B cell (primary cell): ENCODE measurements around the gene PNMA5. TPM values are rescaled to one million over a fixed set of nuclear protein-coding genes. Genes with fewer than 3 reads are reported as not detected.

Experiments
- ATAC-seq: fragments of 200-7000 bp; cut with Tn5 transposase; one replicate; pipeline ENCODE4 v1.10.0; 2021; ENCODE audit warnings: low read depth, mild to moderate bottlenecking, moderate number of reproducible peaks, moderate library complexity
- CTCF ChIA-PET: fragments of 350-600 bp; sonication (Branson Sonifier 250); formaldehyde crosslinking; loops from one replicate; lab custom pipeline; 2021; ENCODE audit warnings: antibody characterized with exemption, inconsistent platforms; lab: Charles Lee
- POLR2A ChIA-PET: fragments of 350-600 bp; sonication (Branson Sonifier 250); formaldehyde crosslinking; loops from one replicate; lab custom pipeline; 2021; ENCODE audit warnings: antibody characterized with exemption; lab: Charles Lee
- DNase-seq: peaks from one replicate; pipeline ENCODE4 v3.0.0; 2013
- H2AFZ ChIP-seq: 2 replicates; pipeline ENCODE4 v1.6.1; 2012; ENCODE audit warnings: mild to moderate bottlenecking, low read depth, low read length; ENCODE audit not compliant: insufficient read depth, poor library complexity, severe bottlenecking
- H3K27ac ChIP-seq, 2 donors: 1 replicate in 1 of 2; 2 replicates in 1 of 2; pipeline ENCODE4 v1.5.1; 2012 to 2013; ENCODE audit warnings: low read length in 2 of 2, mild to moderate bottlenecking in 2 of 2, moderate library complexity in 1 of 2
- H3K27me3 ChIP-seq, 4 experiments: fragments of 200-600 bp in 1 of 4; sonication (generic) in 1 of 4; replicated peaks in 1 of 4; 1 replicate in 2 of 4; 2 replicates in 2 of 4; pipeline versions ENCODE4 v1.6.1 to v1.7.0; 2013 to 2016; ENCODE audit warnings: low read length in 3 of 4, mild to moderate bottlenecking in 2 of 4, mixed read lengths in 1 of 4, moderate library complexity in 1 of 4; ENCODE audit not compliant: insufficient read depth in 4 of 4, control insufficient read depth in 3 of 4; ENCODE audit errors: control extremely low read depth in 1 of 4
- H3K36me3 ChIP-seq, 2 experiments: replicated peaks in 1 of 2; 1 replicate in 1 of 2; 2 replicates in 1 of 2; pipeline versions ENCODE4 v1.6.1 to v1.7.1; 2013; ENCODE audit warnings: low read length in 1 of 2; ENCODE audit not compliant: insufficient read depth in 2 of 2, control insufficient read depth in 1 of 2; ENCODE audit errors: control extremely low read depth in 1 of 2, extremely low read depth in 1 of 2
- H3K4me1 ChIP-seq, 2 donors: fragments of 200-600 bp in 1 of 2; sonication (generic) in 1 of 2; 1 replicate in 1 of 2; 2 replicates in 1 of 2; pipeline versions ENCODE4 v1.5.1 to v1.6.1; 2013 to 2017; ENCODE audit warnings: low read length in 2 of 2; ENCODE audit not compliant: control insufficient read depth in 2 of 2, insufficient read depth in 2 of 2
- H3K4me2 ChIP-seq: replicated peaks from 2 replicates; pipeline ENCODE3; 2012; ENCODE audit warnings: mild to moderate bottlenecking, low read depth, low read length; ENCODE audit not compliant: poor library complexity, severe bottlenecking
- H3K4me3 ChIP-seq, 5 experiments: fragments of 200-600 bp in 1 of 5; sonication (generic) in 1 of 5; 1 replicate in 3 of 5; 2 replicates in 2 of 5; pipeline versions ENCODE4 v1.5.1 to v1.7.0; 2011 to 2016; ENCODE audit warnings: low read length in 4 of 5, mild to moderate bottlenecking in 4 of 5, low read depth in 2 of 5, control low read depth in 1 of 5, moderate library complexity in 1 of 5; ENCODE audit not compliant: insufficient read depth in 1 of 5; ENCODE audit errors: control extremely low read depth in 1 of 5, extremely low read depth in 1 of 5
- H3K79me2 ChIP-seq: fragments of 200-600 bp; sonication (generic); one replicate; pipeline ENCODE4 v1.6.0; 2016; ENCODE audit warnings: low read length; ENCODE audit not compliant: control insufficient read depth, insufficient read depth
- H3K9ac ChIP-seq: fragments of 200-600 bp; sonication (generic); 2 replicates; pipeline ENCODE4 v1.6.1; 2017; ENCODE audit warnings: mild to moderate bottlenecking, low read length, moderate library complexity
- H3K9me3 ChIP-seq, 3 donors: one replicate each; pipeline versions ENCODE4 v1.6.1 to v1.7.1; 2013; ENCODE audit warnings: low read length in 2 of 3; ENCODE audit not compliant: control insufficient read depth in 2 of 3, insufficient read depth in 1 of 3; ENCODE audit errors: control extremely low read depth in 1 of 3
- H4K20me1 ChIP-seq: 2 replicates; pipeline ENCODE4 v1.6.0; 2012; ENCODE audit warnings: mild to moderate bottlenecking, low read length; ENCODE audit not compliant: insufficient read depth, control insufficient read depth, poor library complexity, severe bottlenecking
- H3K27ac Mint-ChIP-seq: one replicate; pipeline ENCODE4 v1.8.0; 2021; ENCODE audit warnings: mixed read lengths
- H3K27me3 Mint-ChIP-seq: one replicate; pipeline ENCODE4 v1.8.0; 2021; ENCODE audit warnings: mixed read lengths
- H3K4me1 Mint-ChIP-seq: one replicate; pipeline ENCODE4 v1.8.0; 2021; ENCODE audit warnings: mixed read lengths
- H3K4me3 Mint-ChIP-seq: one replicate; pipeline ENCODE4 v1.8.0; 2021; ENCODE audit warnings: mixed read lengths
- H3K9me3 Mint-ChIP-seq: one replicate; pipeline ENCODE4 v1.8.0; 2022; ENCODE audit warnings: mixed read lengths; ENCODE audit not compliant: insufficient read depth
- CTCF ChIP-seq: fragments of 200-600 bp; IDR thresholded peaks from one replicate; pipeline ENCODE4 v1.8.0; 2022; ENCODE audit warnings: antibody characterized with exemption, mild to moderate bottlenecking
- EZH2 ChIP-seq: IDR thresholded peaks from 2 replicates; pipeline ENCODE4 v1.6.1; 2012; ENCODE audit warnings: borderline replicate concordance, low read depth, mild to moderate bottlenecking, moderate library complexity, low read length; ENCODE audit not compliant: insufficient read depth, poor library complexity, severe bottlenecking
- WGBS: methylation state at CpG from one replicate; pipeline ENCODE4 v1.1.5; 2013; ENCODE audit warnings: missing lambda C conversion rate; ENCODE audit not compliant: insufficient coverage; 5-methylcytosine and 5-hydroxymethylcytosine counted together
- intact Hi-C: fragments of 100-400 bp; cut with micrococcal nuclease; formaldehyde crosslinking; loops from one replicate; pipeline ENCODE4 v1.10.0; 2022
- polyA plus RNA-seq: library from polyadenylated mRNA; depleted of rRNA; stranded (reverse); fragments of >200 nt; gene quantifications from 2 replicates; pipeline ENCODE4 v1.2.3, GENCODE V29; 2012
- total RNA-seq, 2 donors: library from RNA; stranded (reverse); fragments of 120-200 nt in 1 of 2; gene quantifications; 1 replicate in 1 of 2; 2 replicates in 1 of 2; pipeline versions ENCODE4 v1.2.3 to v1.2.4, GENCODE V29; 2013 to 2022

PNMA5 gene
- total and polyA plus RNA-seq, 2 donors (not counting 1 experiment from before 2014, with no cell fraction given) = 0.49 to 0.62 TPM

GRCh38 chrX:152945021-152945979 lies 48.6 kb downstream of the PNMA5 start:
- TF ChIP-seq EZH2 (no peak), CTCF (no peak)
- Mint-ChIP-seq H3K9me3 (no peaks in the 10 kb centered on the region), H3K4me1 (peaks cover 9% of the 10 kb centered on the region), H3K27me3 (no peaks in the 10 kb centered on the region), H3K4me3 (no peak overlapping the region), H3K27ac (no peak overlapping the region)
- WGBS = 96% methylated on average over 7 of the region's 11 CpGs
- ATAC-seq (no peak), DNase-seq (no peak)
- CTCF ChIA-PET = interaction anchor here (1.6 kb wide), 1 partner anchor 719 kb away, joined by 4 read pairs; no protein-coding TSS in a partner anchor
- Histone ChIP-seq H3K9me3 (no peaks in the 10 kb centered on the region), H3K4me1 (peaks cover 5 to 12% of the 10 kb centered on the region in 2 donors), H3K27ac (no peak overlapping the region), H3K27me3 (no peaks in the 10 kb centered on the region), H3K36me3 (no peaks in the 10 kb centered on the region), H4K20me1 (no peaks in the 10 kb centered on the region), H2AFZ (no peak overlapping the region), H3K79me2 (no peaks in the 10 kb centered on the region), H3K4me3 (no peak overlapping the region), H3K9ac (no peak overlapping the region), H3K4me2 (no peak overlapping the region)
- intact Hi-C loops = loop anchor here (10.0 kb wide), 1 partner anchor 1020 kb away; no protein-coding TSS in a partner anchor
- POLR2A ChIA-PET = interaction anchor here (0.6 kb wide), 1 partner anchor 1573 kb away, joined by 3 read pairs; no protein-coding TSS in a partner anchor

- Histone ChIP-seq H3K9me3 (no peaks in the 10 kb centered on the region), H3K4me1 (peaks cover 5 to 12% of the 10 kb centered on the region in 2 donors), H3K4me2 (no peak overlapping the region), H4K20me1 (no peaks in the 10 kb centered on the region), H3K27me3 (no peaks in the 10 kb centered on the region), H3K36me3 (no peaks in the 10 kb centered on the region), H3K27ac (no peak overlapping the region), H3K9ac (no peak overlapping the region), H3K79me2 (no peaks in the 10 kb centered on the region), H2AFZ (no peak overlapping the region), H3K4me3 (no peak overlapping the region)
- no peak overlapping the region for H3K4me3 Mint-ChIP-seq
- no peak overlapping the region for H3K27ac Mint-ChIP-seq
- no peak for ATAC-seq
- intact Hi-C loops = loop anchor here (10.0 kb wide), 1 partner anchor 1021 kb away; no protein-coding TSS in a partner anchor
- peaks cover 9% of the 10 kb centered on the region for H3K4me1 Mint-ChIP-seq
- ChIA-PET CTCF (interaction anchor here (0.7 to 1.6 kb wide), 4 partner anchors 9 to 1003 kb away, joined by 3 to 4 read pairs (median 3); no protein-coding TSS in a partner anchor), POLR2A (no interaction called here)
- no peaks in the 10 kb centered on the region for H3K9me3 Mint-ChIP-seq
- no peak for DNase-seq
- WGBS = no CpG with 5 or more reads among the region's 1 CpG
- no peak for TF ChIP-seq CTCF
- H3K27me3 Mint-ChIP-seq = no peaks in the 10 kb centered on the region
Observed at GRCh38 chrX:152943826-152944225, 50.1 kb downstream of the PNMA5 start.
